GM21529 (cell line): ENCODE data around the gene DPY19L1.
"Not testable (repeated sequence)": the region's sequence is repeated elsewhere in the genome, so short reads cannot be mapped to it uniquely, and the experiment has no call there.

Source experiments
- ATAC-seq: cut with Tn5 transposase; IDR thresholded peaks from one replicate; pipeline ENCODE4 v1.9.1; 2021; ENCODE audit not compliant: unreplicated experiment

The DPY19L1 gene

GRCh38 chr7:35037211-35037525, at the start of gene DPY19L1:
DPY19L1 (minus strand) TSS chr7:35037485; CDS start chr7:35037394, 91 bp downstream.
- peak; percentile 20 for ATAC-seq

DNA sequence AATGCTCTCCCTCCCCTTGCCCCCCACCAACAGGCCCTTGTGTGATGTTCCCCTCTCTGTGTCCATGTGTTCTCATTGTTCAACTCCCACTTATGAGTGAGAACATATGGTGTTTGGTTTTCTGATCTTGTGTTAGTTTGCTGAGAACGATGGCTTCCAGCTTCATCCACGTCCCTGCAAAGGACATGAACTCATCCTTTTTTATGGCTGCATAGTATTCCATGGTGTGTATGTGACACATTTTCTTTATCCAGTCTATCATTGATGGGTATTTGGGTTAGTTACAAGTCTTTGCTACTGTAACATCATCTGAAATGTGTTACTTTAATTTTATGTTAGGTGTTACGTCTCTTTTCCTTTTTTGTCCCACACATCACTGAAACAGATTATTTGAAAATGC, 42.2 kb upstream of the DPY19L1 start:
- ATAC-seq = not testable (repeated sequence)

- not testable (repeated sequence) for ATAC-seq
Measured at GRCh38 chr7:35074008-35074407, 36.7 kb upstream of the DPY19L1 start.

DNA sequence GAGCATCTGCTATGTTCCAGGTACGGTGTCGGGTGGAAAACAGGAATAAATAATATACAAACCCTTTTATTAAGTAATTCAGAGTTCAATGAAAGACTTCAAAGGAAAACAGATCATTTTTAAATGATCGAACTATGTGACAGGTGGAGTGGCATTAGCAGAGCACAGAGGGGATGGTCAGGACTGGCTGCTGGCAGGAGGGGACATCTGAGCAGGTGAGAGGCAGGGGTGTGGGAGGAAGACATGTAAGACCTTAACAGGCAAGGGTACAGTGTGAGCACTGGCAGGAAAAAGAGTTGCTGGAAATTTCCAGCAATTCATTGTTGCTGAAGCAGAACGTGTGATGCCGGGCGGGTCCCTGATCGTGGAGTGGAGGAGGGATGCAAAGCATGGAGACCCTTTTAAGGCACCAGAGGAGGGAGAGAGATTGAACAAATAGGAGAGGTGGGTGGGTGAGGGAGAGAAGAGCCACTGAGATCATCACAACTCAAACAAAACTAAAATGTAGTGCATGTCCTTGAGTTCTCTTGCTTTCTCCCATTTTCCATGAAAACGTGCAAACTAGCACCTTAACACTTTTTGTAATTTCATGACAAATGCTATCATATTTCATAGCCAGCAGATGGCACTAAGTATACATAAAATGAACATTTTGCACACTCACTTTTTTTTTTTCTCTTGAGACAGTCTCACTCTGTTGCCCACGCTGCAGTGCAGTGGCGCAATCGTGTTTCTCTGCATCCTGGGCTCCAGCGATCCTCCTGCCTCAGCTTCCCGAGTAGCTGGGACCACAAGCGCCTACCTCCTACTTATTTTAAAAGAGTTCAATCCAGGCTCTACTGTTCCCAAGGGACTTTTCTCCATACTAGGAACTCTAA, 35.9 kb upstream of the DPY19L1 start:
- ATAC-seq = peak; percentile 52

DNA sequence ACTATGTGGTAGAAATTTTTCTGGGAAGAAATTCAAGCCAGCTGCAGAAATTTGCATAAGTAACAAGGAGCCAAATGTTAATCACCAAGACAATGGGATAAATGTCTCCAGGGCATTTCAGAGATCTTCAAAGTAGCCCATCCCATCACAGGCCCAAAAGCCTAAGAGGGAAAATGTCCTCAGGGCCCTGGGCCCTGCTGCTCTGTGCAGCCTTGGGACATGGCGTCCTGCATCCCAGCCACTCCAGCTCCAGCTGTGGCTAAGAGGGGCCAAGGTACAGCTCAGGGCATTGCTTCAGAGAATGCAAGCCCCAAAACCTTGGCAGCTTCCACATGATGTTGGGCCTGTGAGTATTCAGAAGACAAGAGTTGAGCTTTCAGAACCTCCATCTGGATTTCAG, 31.8 kb upstream of the DPY19L1 start:
- ATAC-seq = not testable (repeated sequence)

DNA sequence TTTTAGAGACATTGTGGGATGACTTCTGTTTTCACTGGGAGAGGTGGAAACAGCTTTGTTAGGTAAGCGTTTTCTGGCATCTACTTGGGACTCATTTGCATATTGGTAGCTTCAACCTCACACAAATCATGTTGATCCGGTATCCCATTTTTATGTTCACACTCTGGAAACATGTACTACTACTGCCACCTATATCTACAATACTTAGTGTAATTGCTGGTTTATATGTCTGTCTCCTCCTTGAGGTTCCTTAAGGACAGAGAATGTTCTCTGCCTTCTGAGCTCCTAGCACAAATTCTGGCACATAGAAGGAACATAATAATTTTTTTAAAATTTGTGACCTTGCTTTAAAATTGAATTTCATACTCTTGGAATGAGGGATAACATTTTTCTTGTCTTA, 28.1 kb upstream of the DPY19L1 start:
- ATAC-seq = not testable (repeated sequence)

DNA sequence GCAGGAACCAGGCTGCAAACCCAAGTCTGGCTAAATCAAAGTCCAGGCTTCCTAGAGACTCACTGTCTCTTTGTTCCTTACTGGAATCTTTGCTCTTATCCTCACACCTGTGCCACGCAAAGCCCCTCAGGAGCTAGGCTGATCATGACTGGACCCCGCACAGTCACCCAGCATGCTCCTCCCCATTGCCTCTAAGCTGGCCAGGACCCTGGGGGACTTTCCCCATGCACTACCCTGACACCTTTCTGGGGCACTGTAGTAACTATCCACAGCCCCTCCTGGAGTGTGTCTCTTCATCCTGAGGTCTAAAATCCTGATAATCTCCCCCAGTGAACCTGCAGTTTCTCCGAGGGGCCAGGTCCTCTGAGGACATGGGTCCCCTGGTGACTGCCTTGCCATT, 21.3 kb upstream of the DPY19L1 start:
- ATAC-seq = not testable (repeated sequence)

DNA sequence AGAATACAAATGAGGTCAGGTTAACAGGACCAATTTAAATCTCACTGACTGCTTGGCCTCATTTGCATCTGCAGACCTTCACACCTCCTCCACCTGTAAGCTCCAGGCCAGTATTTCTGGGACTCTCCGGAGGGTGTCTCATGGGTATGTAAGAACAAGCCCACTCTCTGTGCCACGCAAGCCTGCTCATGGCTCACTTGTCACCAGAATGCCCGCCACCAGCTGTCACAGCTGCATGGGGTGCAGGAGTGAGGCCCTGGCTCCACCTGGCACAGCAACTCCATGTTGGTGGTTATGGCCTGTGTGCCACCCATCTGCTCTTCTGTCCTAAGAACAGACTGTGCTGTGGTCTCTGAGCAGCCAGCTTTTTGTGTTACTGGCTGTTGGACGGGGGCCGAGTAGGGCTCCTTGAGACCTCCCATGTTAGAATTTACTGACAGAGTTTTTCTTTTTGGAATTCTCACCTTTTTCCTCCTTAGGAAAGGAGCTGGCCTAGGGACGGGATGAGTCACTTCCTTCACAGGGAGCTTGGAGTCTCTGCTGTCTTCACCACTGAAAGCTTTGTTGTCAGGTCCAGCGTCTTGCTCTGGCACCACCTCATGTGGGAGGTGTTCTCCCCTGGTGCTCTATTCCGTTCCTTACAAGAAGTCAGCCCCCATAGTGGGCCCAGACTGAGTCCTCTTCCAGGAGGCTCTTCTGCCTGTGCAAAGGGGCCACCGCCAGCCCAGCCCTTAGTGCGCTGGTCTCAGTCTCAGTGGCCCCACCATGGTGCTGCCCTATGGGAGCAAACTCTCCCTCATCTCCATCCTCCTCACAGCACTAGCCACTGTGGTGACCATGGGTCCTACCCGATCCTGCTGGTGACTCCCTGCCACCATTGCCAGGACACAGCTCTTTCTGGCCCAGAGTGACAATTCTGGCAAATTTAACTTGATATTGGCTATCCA, 20.5 kb upstream of the DPY19L1 start:
- not testable (repeated sequence) for ATAC-seq

- ATAC-seq = peak; percentile 49
Measured at GRCh38 chr7:35055733-35056132, 18.4 kb upstream of the DPY19L1 start.

GRCh38 chr7:35053488-35054175, 16.3 kb upstream of the DPY19L1 start:
- ATAC-seq = not testable (repeated sequence)

- not testable (repeated sequence) for ATAC-seq
Measured at GRCh38 chr7:35048390-35048789, 11.1 kb upstream of the DPY19L1 start.

DNA sequence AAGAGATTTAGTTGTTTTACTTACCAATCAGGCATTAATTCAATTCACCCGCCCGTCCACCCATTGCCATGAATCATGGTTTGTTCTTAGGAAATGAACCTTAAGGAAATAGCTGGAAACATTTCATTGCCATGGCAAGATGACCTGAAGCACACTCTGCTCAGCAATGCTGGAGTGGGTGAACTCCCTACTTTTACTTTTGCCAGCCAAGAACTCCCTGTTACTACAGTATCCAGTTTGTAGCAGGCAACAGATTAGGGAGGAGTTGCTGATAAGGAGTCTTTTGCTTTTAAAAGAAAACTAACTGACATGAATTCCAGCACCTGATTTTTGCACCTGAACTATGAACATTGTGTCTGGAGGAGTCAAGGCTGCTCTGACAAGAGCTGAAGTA, 10.6 kb upstream of the DPY19L1 start:
- ATAC-seq = not testable (repeated sequence)

- not testable (repeated sequence) for ATAC-seq
Measured at GRCh38 chr7:35047263-35047911, 10.1 kb upstream of the DPY19L1 start.

DNA sequence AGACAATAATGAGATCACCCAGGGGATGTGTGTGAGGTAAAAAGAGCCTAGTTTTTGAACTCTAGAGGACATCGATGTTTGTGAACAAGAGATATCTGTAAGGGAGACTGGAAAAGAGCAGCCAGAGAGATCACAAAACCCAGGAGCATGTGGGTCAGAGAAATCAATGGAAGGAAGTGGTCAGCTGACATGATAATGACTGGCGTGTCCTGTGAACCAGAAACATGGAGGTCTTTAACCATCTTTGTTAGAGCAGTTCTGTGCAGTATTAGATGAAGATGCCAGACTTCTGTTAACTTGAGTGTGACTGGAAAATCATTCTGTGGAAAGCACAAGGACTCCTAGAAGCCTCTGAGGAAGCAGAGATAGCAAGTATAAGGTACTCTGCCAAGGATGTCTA, 6.0 kb upstream of the DPY19L1 start:
- not testable (repeated sequence) for ATAC-seq

DNA sequence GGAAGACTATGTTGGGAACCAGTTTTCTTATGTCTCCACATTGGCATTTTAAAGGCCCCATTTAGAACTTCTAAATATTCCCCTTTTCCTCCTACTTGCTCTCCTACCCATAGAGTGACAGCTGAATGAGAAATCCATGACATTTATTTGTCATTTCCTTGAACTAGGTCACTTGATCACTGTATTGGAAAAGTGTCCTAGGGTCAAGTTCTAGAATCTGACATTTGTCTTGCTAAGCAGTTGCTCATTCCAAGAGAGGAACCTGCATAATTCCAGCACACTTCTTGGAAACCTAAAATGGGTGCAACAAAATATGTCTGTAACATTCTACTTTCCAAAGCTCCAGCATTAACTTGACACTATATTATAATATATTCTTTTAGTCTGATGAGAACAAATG, 3.6 kb upstream of the DPY19L1 start:
- ATAC-seq = no peak

DNA sequence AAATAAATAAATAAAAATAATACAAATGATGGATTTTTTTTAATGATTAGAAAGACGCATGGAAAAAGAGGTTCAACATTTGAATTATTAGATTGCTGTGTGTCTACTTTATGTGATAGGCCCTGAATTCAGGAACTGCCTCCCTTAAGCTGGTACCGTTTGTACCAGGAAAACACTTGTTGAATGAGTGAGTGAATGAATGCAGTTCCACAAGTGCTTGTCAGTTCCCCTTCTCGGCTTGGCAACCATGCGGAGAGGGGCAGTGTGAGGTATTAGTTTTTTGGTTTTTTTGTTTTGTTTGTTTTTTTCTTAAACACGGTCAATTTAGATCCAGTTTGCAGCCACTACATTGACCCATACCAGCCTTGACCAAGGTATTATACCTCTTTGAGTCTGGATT, 2.1 kb upstream of the DPY19L1 start:
- ATAC-seq = no peak

- no peak for ATAC-seq
Measured at GRCh38 chr7:35038354-35038753, 1.1 kb upstream of the DPY19L1 start.

GRCh38 chr7:35037526-35038341, 449 bp upstream of the DPY19L1 start:
- peak; percentile 79 for ATAC-seq

GRCh38 chr7:35036361-35037171, 719 bp downstream of the DPY19L1 start:
- peak; percentile 0 for ATAC-seq
